ENCODE measurements around the gene NR2C2. TPM values are rescaled to one million over a fixed set of nuclear protein-coding genes. Genes with fewer than 3 reads are reported as not detected.

The NR2C2 gene
- total and polyA plus RNA-seq, 9 of the 15 experiments (the other 6 are each of a cell fraction or from before 2014, with no cell fraction given) = 6.1 to 33.0 (median 14.6) TPM

GRCh38 chr3:15052335-15053242 is 105.2 kb downstream of the NR2C2 start (continued):
- TF ChIP-seq ERF (CRISPR knock-in tag; IDR thresholded peaks at IDR 0.05) = peak; percentile 68; the same call in 1 of the 2 replicates
- TF ChIP-seq PKNOX1 (IDR thresholded peaks at IDR 0.05) = peak; percentile 90
- peak; percentile 33; the same call in 1 of the 2 replicates for TF ChIP-seq ZNF668 (CRISPR knock-in tag; IDR thresholded peaks at IDR 0.05)
- TF ChIP-seq, protein P1, sequence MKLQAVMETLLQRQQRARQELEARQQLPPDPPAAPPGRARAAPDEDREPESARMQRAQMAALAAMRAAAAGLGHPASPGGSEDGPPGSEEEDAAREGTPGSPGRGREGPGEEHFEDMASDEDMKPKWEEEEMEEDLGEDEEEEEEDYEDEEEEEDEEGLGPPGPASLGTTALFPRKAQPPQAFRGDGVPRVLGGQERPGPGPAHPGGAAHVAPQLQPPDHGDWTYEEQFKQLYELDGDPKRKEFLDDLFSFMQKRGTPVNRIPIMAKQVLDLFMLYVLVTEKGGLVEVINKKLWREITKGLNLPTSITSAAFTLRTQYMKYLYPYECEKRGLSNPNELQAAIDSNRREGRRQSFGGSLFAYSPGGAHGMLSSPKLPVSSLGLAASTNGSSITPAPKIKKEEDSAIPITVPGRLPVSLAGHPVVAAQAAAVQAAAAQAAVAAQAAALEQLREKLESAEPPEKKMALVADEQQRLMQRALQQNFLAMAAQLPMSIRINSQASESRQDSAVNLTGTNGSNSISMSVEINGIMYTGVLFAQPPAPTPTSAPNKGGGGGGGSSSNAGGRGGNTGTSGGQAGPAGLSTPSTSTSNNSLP (IDR thresholded peaks at IDR 0.05; ENCODE audit: borderline replicate concordance, low read depth, low read length) = 0 out of 2 replicates have a peak, but pooled peaks have one; percentile 36
- TF ChIP-seq, protein P2, sequence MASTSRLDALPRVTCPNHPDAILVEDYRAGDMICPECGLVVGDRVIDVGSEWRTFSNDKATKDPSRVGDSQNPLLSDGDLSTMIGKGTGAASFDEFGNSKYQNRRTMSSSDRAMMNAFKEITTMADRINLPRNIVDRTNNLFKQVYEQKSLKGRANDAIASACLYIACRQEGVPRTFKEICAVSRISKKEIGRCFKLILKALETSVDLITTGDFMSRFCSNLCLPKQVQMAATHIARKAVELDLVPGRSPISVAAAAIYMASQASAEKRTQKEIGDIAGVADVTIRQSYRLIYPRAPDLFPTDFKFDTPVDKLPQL (IDR thresholded peaks at IDR 0.05; ENCODE audit: extremely low read depth, insufficient read length) = no peak
- TF ChIP-seq DMBX1 (CRISPR knock-in tag; IDR thresholded peaks at IDR 0.05; ENCODE audit: borderline replicate concordance) = peak; percentile 95
- no peak for TF ChIP-seq BMI1 (IDR thresholded peaks at IDR 0.05; ENCODE audit: low read length)
- peak; percentile 50; the same call in 1 of the 2 replicates for TF ChIP-seq ZNF384 (IDR thresholded peaks at IDR 0.05; ENCODE audit: low read depth, low read length)
- TF ChIP-seq MXI1 (IDR thresholded peaks at IDR 0.05; ENCODE audit: low read depth, low read length) = peak; percentile 83
- TF ChIP-seq BACH1 (tag; IDR thresholded peaks at IDR 0.05) = peak; percentile 73; the same call in 1 of the 2 replicates
- TF ChIP-seq, protein P3, sequence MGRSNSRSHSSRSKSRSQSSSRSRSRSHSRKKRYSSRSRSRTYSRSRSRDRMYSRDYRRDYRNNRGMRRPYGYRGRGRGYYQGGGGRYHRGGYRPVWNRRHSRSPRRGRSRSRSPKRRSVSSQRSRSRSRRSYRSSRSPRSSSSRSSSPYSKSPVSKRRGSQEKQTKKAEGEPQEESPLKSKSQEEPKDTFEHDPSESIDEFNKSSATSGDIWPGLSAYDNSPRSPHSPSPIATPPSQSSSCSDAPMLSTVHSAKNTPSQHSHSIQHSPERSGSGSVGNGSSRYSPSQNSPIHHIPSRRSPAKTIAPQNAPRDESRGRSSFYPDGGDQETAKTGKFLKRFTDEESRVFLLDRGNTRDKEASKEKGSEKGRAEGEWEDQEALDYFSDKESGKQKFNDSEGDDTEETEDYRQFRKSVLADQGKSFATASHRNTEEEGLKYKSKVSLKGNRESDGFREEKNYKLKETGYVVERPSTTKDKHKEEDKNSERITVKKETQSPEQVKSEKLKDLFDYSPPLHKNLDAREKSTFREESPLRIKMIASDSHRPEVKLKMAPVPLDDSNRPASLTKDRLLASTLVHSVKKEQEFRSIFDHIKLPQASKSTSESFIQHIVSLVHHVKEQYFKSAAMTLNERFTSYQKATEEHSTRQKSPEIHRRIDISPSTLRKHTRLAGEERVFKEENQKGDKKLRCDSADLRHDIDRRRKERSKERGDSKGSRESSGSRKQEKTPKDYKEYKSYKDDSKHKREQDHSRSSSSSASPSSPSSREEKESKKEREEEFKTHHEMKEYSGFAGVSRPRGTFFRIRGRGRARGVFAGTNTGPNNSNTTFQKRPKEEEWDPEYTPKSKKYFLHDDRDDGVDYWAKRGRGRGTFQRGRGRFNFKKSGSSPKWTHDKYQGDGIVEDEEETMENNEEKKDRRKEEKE (IDR thresholded peaks at IDR 0.05; ENCODE audit: borderline replicate concordance in 1 of 2, control insufficient read depth in 1 of 2, low read depth in 2 of 2, low read length in 1 of 2) = peak in 1 of 2 experiments; percentile 94; a peak in 2 of 4 replicates
- TF ChIP-seq PHF20 (IDR thresholded peaks at IDR 0.05; ENCODE audit: partially characterized antibody) = no peak
- TF ChIP-seq TRIM25 (IDR thresholded peaks at IDR 0.05; ENCODE audit: borderline replicate concordance) = no peak
- TF ChIP-seq, protein P4, sequence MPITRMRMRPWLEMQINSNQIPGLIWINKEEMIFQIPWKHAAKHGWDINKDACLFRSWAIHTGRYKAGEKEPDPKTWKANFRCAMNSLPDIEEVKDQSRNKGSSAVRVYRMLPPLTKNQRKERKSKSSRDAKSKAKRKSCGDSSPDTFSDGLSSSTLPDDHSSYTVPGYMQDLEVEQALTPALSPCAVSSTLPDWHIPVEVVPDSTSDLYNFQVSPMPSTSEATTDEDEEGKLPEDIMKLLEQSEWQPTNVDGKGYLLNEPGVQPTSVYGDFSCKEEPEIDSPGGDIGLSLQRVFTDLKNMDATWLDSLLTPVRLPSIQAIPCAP (CRISPR knock-in tag; IDR thresholded peaks at IDR 0.05; ENCODE audit: borderline replicate concordance) = no peak
